Measurements from ENCODE around the gene IGLL1.
"Not testable (repeated sequence)": the region's sequence is repeated elsewhere in the genome, so short reads cannot be mapped to it uniquely, and the experiment has no call there.

The IGLL1 gene

GRCh38 chr22:23575601-23576000 lies 4.5 kb downstream of the IGLL1 start:
- no peak overlapping the region for H2AFZ ChIP-seq (ENCODE audit: low read length)
- no peak overlapping the region for H2BK120ac ChIP-seq (ENCODE audit: low read depth, low read length)
- peaks cover 2% of the 10 kb centered on the region for H3K79me1 ChIP-seq (ENCODE audit: low read depth, low read length)
- no peak overlapping the region for H2BK12ac ChIP-seq (ENCODE audit: low read length)
- no peak overlapping the region for H2BK5ac ChIP-seq (ENCODE audit: low read length)
- H3K4me3 ChIP-seq (ENCODE audit: low read length in 2 of 2): no peak overlapping the region
- H3K18ac ChIP-seq (ENCODE audit: low read length): no peak overlapping the region
- H3K14ac ChIP-seq (ENCODE audit: low read length): no peak overlapping the region
- no peak overlapping the region for H3K9ac ChIP-seq (ENCODE audit: low read depth, low read length, poor library complexity)
- H3K27me3 ChIP-seq (ENCODE audit: control insufficient read depth in 3 of 3, insufficient read depth in 3 of 3, low read depth in 1 of 3, low read length in 3 of 3): peaks cover 0 to 3% (median 0%) of the 10 kb centered on the region in 3 experiments
- H3K9me3 ChIP-seq (replicated peaks in 1 of 2; ENCODE audit: control insufficient read depth in 2 of 2, insufficient read depth in 1 of 2, low read depth in 1 of 2, low read length in 2 of 2): no peaks in the 10 kb centered on the region
- H2AK5ac ChIP-seq (ENCODE audit: low read depth, low read length): peak overlapping the region; percentile 37
- H4K8ac ChIP-seq (ENCODE audit: low read depth, low read length): no peak overlapping the region
- H3K23ac ChIP-seq (ENCODE audit: low read depth, low read length, poor library complexity): no peak overlapping the region
- no peak for DNase-seq (ENCODE audit: low spot score)
- no peaks in the 10 kb centered on the region for H3K4me1 ChIP-seq (ENCODE audit: control insufficient read depth in 2 of 2, insufficient read depth in 1 of 2, low read depth in 1 of 2, low read length in 2 of 2)
- no peak overlapping the region for H4K91ac ChIP-seq (ENCODE audit: low read depth, low read length, poor library complexity)
- no peaks in the 10 kb centered on the region for H3K36me3 ChIP-seq (replicated peaks in 1 of 2; ENCODE audit: control insufficient read depth in 2 of 2, insufficient read depth in 2 of 2, low read length in 2 of 2)
- WGBS, 2 donors (ENCODE audit: extremely low coverage in 2 of 2, insufficient read length in 2 of 2, insufficient replicate concordance in 1 of 2): no CpG with 5 or more reads among the region's 4 CpGs
- no peak overlapping the region for H3K4ac ChIP-seq (ENCODE audit: low read length)
- no peak overlapping the region for H3K4me2 ChIP-seq (ENCODE audit: insufficient read depth, low read length, poor library complexity, severe bottlenecking)
- H2BK15ac ChIP-seq (ENCODE audit: low read length): no peak overlapping the region
- H3K27ac ChIP-seq (replicated peaks; ENCODE audit: low read length): no peak overlapping the region

- Histone ChIP-seq H3K14ac (ENCODE audit: low read length) (no peak overlapping the region), H3K27ac (replicated peaks; ENCODE audit: low read length) (no peak overlapping the region), H2BK12ac (ENCODE audit: low read length) (no peak overlapping the region), H2AK5ac (ENCODE audit: low read depth, low read length) (no peak overlapping the region), H3K36me3 (replicated peaks in 1 of 2; ENCODE audit: control insufficient read depth in 2 of 2, insufficient read depth in 2 of 2, low read length in 2 of 2) (no peaks in the 10 kb centered on the region), H3K9me3 (replicated peaks in 1 of 2; ENCODE audit: control insufficient read depth in 2 of 2, insufficient read depth in 1 of 2, low read depth in 1 of 2, low read length in 2 of 2) (no peaks in the 10 kb centered on the region), H3K18ac (ENCODE audit: low read length) (no peak overlapping the region), H3K9ac (ENCODE audit: low read depth, low read length, poor library complexity) (no peak overlapping the region), H4K8ac (ENCODE audit: low read depth, low read length) (no peak overlapping the region), H3K79me1 (ENCODE audit: low read depth, low read length) (no peaks in the 10 kb centered on the region), H4K91ac (ENCODE audit: low read depth, low read length, poor library complexity) (no peak overlapping the region), H3K4me2 (ENCODE audit: insufficient read depth, low read length, poor library complexity, severe bottlenecking) (no peak overlapping the region), H2BK5ac (ENCODE audit: low read length) (no peak overlapping the region), H3K27me3 (ENCODE audit: control insufficient read depth in 3 of 3, insufficient read depth in 3 of 3, low read depth in 1 of 3, low read length in 3 of 3) (peaks cover 0 to 3% (median 0%) of the 10 kb centered on the region in 3 experiments), H3K4me1 (ENCODE audit: control insufficient read depth in 2 of 2, insufficient read depth in 1 of 2, low read depth in 1 of 2, low read length in 2 of 2) (no peaks in the 10 kb centered on the region), H2BK120ac (ENCODE audit: low read depth, low read length) (no peak overlapping the region), H3K4me3 (ENCODE audit: low read length in 2 of 2) (no peak overlapping the region), H2BK15ac (ENCODE audit: low read length) (peak overlapping the region; percentile 37), H3K4ac (ENCODE audit: low read length) (no peak overlapping the region), H3K23ac (ENCODE audit: low read depth, low read length, poor library complexity) (no peak overlapping the region), H2AFZ (ENCODE audit: low read length) (peak overlapping the region; percentile 11)
- WGBS, 2 donors (ENCODE audit: extremely low coverage in 2 of 2, insufficient read length in 2 of 2, insufficient replicate concordance in 1 of 2): no CpG with 5 or more reads among the region's 8 CpGs
- no peak for DNase-seq (ENCODE audit: low spot score)
Observed at GRCh38 chr22:23574877-23575276, 5.2 kb downstream of the IGLL1 start.

- peak overlapping the region; percentile 11 for H3K4me2 ChIP-seq (ENCODE audit: insufficient read depth, low read length, poor library complexity, severe bottlenecking)
- H2BK12ac ChIP-seq (ENCODE audit: low read length): no peak overlapping the region
- no peak overlapping the region for H3K27ac ChIP-seq (replicated peaks; ENCODE audit: low read length)
- no peaks in the 10 kb centered on the region for H3K79me1 ChIP-seq (ENCODE audit: low read depth, low read length)
- no peak overlapping the region for H4K91ac ChIP-seq (ENCODE audit: low read depth, low read length, poor library complexity)
- no peak overlapping the region for H2AFZ ChIP-seq (ENCODE audit: low read length)
- H3K14ac ChIP-seq (ENCODE audit: low read length): no peak overlapping the region
- no peak overlapping the region for H3K18ac ChIP-seq (ENCODE audit: low read length)
- H3K4me1 ChIP-seq (ENCODE audit: control insufficient read depth in 2 of 2, insufficient read depth in 1 of 2, low read depth in 1 of 2, low read length in 2 of 2): no peaks in the 10 kb centered on the region
- WGBS, 2 donors (ENCODE audit: extremely low coverage in 2 of 2, insufficient read length in 2 of 2, insufficient replicate concordance in 1 of 2): no CpG with 5 or more reads among the region's 4 CpGs
- H4K8ac ChIP-seq (ENCODE audit: low read depth, low read length): no peak overlapping the region
- peaks cover 0 to 7% (median 0%) of the 10 kb centered on the region in 3 experiments for H3K27me3 ChIP-seq (ENCODE audit: control insufficient read depth in 3 of 3, insufficient read depth in 3 of 3, low read depth in 1 of 3, low read length in 3 of 3)
- H3K36me3 ChIP-seq (replicated peaks in 1 of 2; ENCODE audit: control insufficient read depth in 2 of 2, insufficient read depth in 2 of 2, low read length in 2 of 2): no peaks in the 10 kb centered on the region
- no peak overlapping the region for H3K23ac ChIP-seq (ENCODE audit: low read depth, low read length, poor library complexity)
- H3K9ac ChIP-seq (ENCODE audit: low read depth, low read length, poor library complexity): no peak overlapping the region
- no peak overlapping the region for H3K4me3 ChIP-seq (ENCODE audit: low read length in 2 of 2)
- H3K4ac ChIP-seq (ENCODE audit: low read length): no peak overlapping the region
- no peak overlapping the region for H2AK5ac ChIP-seq (ENCODE audit: low read depth, low read length)
- H2BK5ac ChIP-seq (ENCODE audit: low read length): no peak overlapping the region
- H2BK15ac ChIP-seq (ENCODE audit: low read length): no peak overlapping the region
- H2BK120ac ChIP-seq (ENCODE audit: low read depth, low read length): no peak overlapping the region
- no peak for DNase-seq (ENCODE audit: low spot score)
- no peaks in the 10 kb centered on the region for H3K9me3 ChIP-seq (replicated peaks in 1 of 2; ENCODE audit: control insufficient read depth in 2 of 2, insufficient read depth in 1 of 2, low read depth in 1 of 2, low read length in 2 of 2)
Observed at GRCh38 chr22:23574371-23574811, 5.7 kb downstream of the IGLL1 start.

- H2BK12ac ChIP-seq (ENCODE audit: low read length); H2AK5ac ChIP-seq (ENCODE audit: low read depth, low read length); H2BK15ac ChIP-seq (ENCODE audit: low read length); H2AFZ ChIP-seq (ENCODE audit: low read length); DNase-seq (ENCODE audit: low spot score); H3K14ac ChIP-seq (ENCODE audit: low read length); H3K4me1 ChIP-seq (ENCODE audit: control insufficient read depth in 2 of 2, insufficient read depth in 1 of 2, low read depth in 1 of 2, low read length in 2 of 2); H4K8ac ChIP-seq (ENCODE audit: low read depth, low read length); H2BK5ac ChIP-seq (ENCODE audit: low read length); H3K27ac ChIP-seq (replicated peaks; ENCODE audit: low read length); H3K4me3 ChIP-seq (ENCODE audit: low read length in 2 of 2); H3K36me3 ChIP-seq (replicated peaks in 1 of 2; ENCODE audit: control insufficient read depth in 2 of 2, insufficient read depth in 2 of 2, low read length in 2 of 2); H3K4me2 ChIP-seq (ENCODE audit: insufficient read depth, low read length, poor library complexity, severe bottlenecking); H4K91ac ChIP-seq (ENCODE audit: low read depth, low read length, poor library complexity); H3K79me1 ChIP-seq (ENCODE audit: low read depth, low read length); H3K4ac ChIP-seq (ENCODE audit: low read length); H3K18ac ChIP-seq (ENCODE audit: low read length); H3K23ac ChIP-seq (ENCODE audit: low read depth, low read length, poor library complexity); H3K9ac ChIP-seq (ENCODE audit: low read depth, low read length, poor library complexity); H3K27me3 ChIP-seq (ENCODE audit: control insufficient read depth in 3 of 3, insufficient read depth in 3 of 3, low read depth in 1 of 3, low read length in 3 of 3); H2BK120ac ChIP-seq (ENCODE audit: low read depth, low read length); H3K9me3 ChIP-seq (replicated peaks in 1 of 2; ENCODE audit: control insufficient read depth in 2 of 2, insufficient read depth in 1 of 2, low read depth in 1 of 2, low read length in 2 of 2): not testable (repeated sequence)
- no CpG with 5 or more reads among the region's 8 CpGs for WGBS, 2 donors (ENCODE audit: extremely low coverage in 2 of 2, insufficient read length in 2 of 2, insufficient replicate concordance in 1 of 2)
Observed at GRCh38 chr22:23573701-23574235, 6.3 kb downstream of the IGLL1 start.
